WTC11 (cell line): ENCODE measurements around the gene CNFN. TPM values are rescaled to one million over a fixed set of nuclear protein-coding genes. Genes with fewer than 3 reads are reported as not detected.

Experiments
- ATAC-seq: fragments of 200-7000 bp; cut with Tn5 transposase; 2 replicates; pipeline ENCODE4 v1.10.0; 2021; ENCODE audit warnings: mild to moderate bottlenecking, moderate library complexity
- CTCF ChIA-PET: fragments of 300-600 bp; sonication (Branson Sonifier 250); formaldehyde crosslinking; loops from one replicate; lab custom pipeline; 2021; ENCODE audit warnings: antibody characterized with exemption; lab: Charles Lee
- POLR2A ChIA-PET: fragments of 350-600 bp; sonication (Branson Sonifier 250); formaldehyde crosslinking; loops from one replicate; lab custom pipeline; 2021; ENCODE audit warnings: antibody characterized with exemption; lab: Charles Lee
- DNase-seq: peaks from one replicate; pipeline ENCODE4 v3.0.0; 2021; ENCODE audit warnings: low spot score
- H3K27ac Mint-ChIP-seq: 2 replicates; pipeline ENCODE4 v1.8.0; 2021; ENCODE audit warnings: mixed read lengths
- H3K27me3 Mint-ChIP-seq: 2 replicates; pipeline ENCODE4 v1.8.0; 2021; ENCODE audit warnings: low read depth, mild to moderate bottlenecking, moderate library complexity, mixed read lengths
- H3K36me3 Mint-ChIP-seq: 2 replicates; pipeline ENCODE4 v1.8.0; 2021; ENCODE audit warnings: mixed read lengths
- H3K4me1 Mint-ChIP-seq: 2 replicates; pipeline ENCODE4 v1.8.0; 2022; ENCODE audit warnings: mixed read lengths
- H3K4me3 Mint-ChIP-seq: 2 replicates; pipeline ENCODE4 v1.8.0; 2021; ENCODE audit warnings: mild to moderate bottlenecking, moderate library complexity, mixed read lengths
- H3K9me3 Mint-ChIP-seq: 2 replicates; pipeline ENCODE4 v1.8.0; 2021; ENCODE audit warnings: mixed read lengths
- ATF2 ChIP-seq: sonication (generic); formaldehyde crosslinking; IDR thresholded peaks from 2 replicates; pipeline ENCODE4 v1.8.1; 2022; ENCODE audit warnings: low read depth, missing genetic modification reagents, borderline replicate concordance
- MXD4 ChIP-seq: fragments of 250-450 bp; sonication (Bioruptor Pico); IDR thresholded peaks from 2 replicates; pipeline ENCODE4 v1.8.0; 2021; ENCODE audit warnings: mild to moderate bottlenecking, moderate library complexity, borderline replicate concordance
- NFE2L1 ChIP-seq: sonication (generic); formaldehyde crosslinking; IDR thresholded peaks from 2 replicates; pipeline ENCODE4 v1.8.1; 2023; ENCODE audit warnings: missing genetic modification reagents
- NFYB ChIP-seq: sonication (generic); formaldehyde crosslinking; conservative IDR thresholded peaks from 2 replicates; pipeline ENCODE4 v1.8.0; 2022; ENCODE audit warnings: low read depth, missing genetic modification reagents
- NR3C1 ChIP-seq: sonication (generic); formaldehyde crosslinking; conservative IDR thresholded peaks from 2 replicates; pipeline ENCODE4 v1.8.1; 2023; ENCODE audit warnings: low read depth, mild to moderate bottlenecking, missing genetic modification reagents
- SMAD4 ChIP-seq: sonication (generic); formaldehyde crosslinking; IDR thresholded peaks from 2 replicates; pipeline ENCODE4 v1.8.0; 2022; ENCODE audit warnings: mild to moderate bottlenecking, missing genetic modification reagents
- ZNF138 ChIP-seq: sonication (generic); formaldehyde crosslinking; conservative IDR thresholded peaks from 2 replicates; pipeline ENCODE4 v1.8.1; 2022; ENCODE audit warnings: mild to moderate bottlenecking, moderate library complexity, missing genetic modification reagents
- ZNF263 ChIP-seq: sonication (generic); formaldehyde crosslinking; IDR thresholded peaks from 2 replicates; pipeline ENCODE4 v1.8.1; 2022; ENCODE audit warnings: low read depth, mild to moderate bottlenecking, moderate library complexity, missing genetic modification reagents
- ZNF281 ChIP-seq: sonication (generic); formaldehyde crosslinking; IDR thresholded peaks from 2 replicates; pipeline ENCODE4 v1.8.0; 2023; ENCODE audit warnings: mild to moderate bottlenecking, missing genetic modification reagents
- total RNA-seq: library from RNA; stranded (reverse); gene quantifications from 3 replicates; pipeline ENCODE4 v1.2.3, GENCODE V29; 2021
- TF ChIP-seq, protein P1 (sequence below): sonication (generic); formaldehyde crosslinking; IDR thresholded peaks from 2 replicates; pipeline ENCODE4 v1.8.0; 2023; ENCODE audit warnings: missing genetic modification reagents, mild to moderate bottlenecking, borderline replicate concordance
- TF ChIP-seq, protein P2 (sequence below): sonication (generic); formaldehyde crosslinking; IDR thresholded peaks from 2 replicates; pipeline ENCODE4 v1.8.1; 2022; ENCODE audit warnings: missing genetic modification reagents, borderline replicate concordance

The CNFN gene
- total RNA-seq, 1 experiment from 2014 or later = 9.6 TPM

GRCh38 chr19:42357290-42357689 lies 32.8 kb downstream of the CNFN start:
- POLR2A ChIA-PET = no interaction called here
- Mint-ChIP-seq H3K9me3 (no peaks in the 10 kb centered on the region), H3K4me3 (no peak overlapping the region), H3K27me3 (no peaks in the 10 kb centered on the region), H3K36me3 (peaks cover 20% of the 10 kb centered on the region; the same call in 1 of the 2 replicates), H3K27ac (no peak overlapping the region), H3K4me1 (peaks cover 8% of the 10 kb centered on the region)
- DNase-seq (no peak), ATAC-seq (no peak)
- CTCF ChIA-PET = interaction anchor here (1.2 to 2.3 kb wide), 2 partner anchors 14 to 63 kb away, joined by 3 to 6 read pairs; no protein-coding TSS in a partner anchor
- TF ChIP-seq MXD4 (no peak), ATF2 (CRISPR knock-in tag) (no peak), NFYB (CRISPR knock-in tag) (no peak)

GRCh38 chr19:42356686-42357085 lies 33.4 kb downstream of the CNFN start:
- peaks cover 7% of the 10 kb centered on the region; the same call in 1 of the 2 replicates for H3K4me1 Mint-ChIP-seq
- no peaks in the 10 kb centered on the region for H3K27me3 Mint-ChIP-seq
- H3K36me3 Mint-ChIP-seq = peaks cover 19% of the 10 kb centered on the region; the same call in 1 of the 2 replicates
- no peak overlapping the region for H3K4me3 Mint-ChIP-seq
- ATAC-seq (no peak), DNase-seq (no peak)
- ChIA-PET POLR2A (no interaction called here), CTCF (interaction anchor here (0.6 to 2.3 kb wide), 3 partner anchors 14 to 31 kb away, joined by 3 to 7 read pairs (median 6); no protein-coding TSS in a partner anchor)
- TF ChIP-seq, protein P1, sequence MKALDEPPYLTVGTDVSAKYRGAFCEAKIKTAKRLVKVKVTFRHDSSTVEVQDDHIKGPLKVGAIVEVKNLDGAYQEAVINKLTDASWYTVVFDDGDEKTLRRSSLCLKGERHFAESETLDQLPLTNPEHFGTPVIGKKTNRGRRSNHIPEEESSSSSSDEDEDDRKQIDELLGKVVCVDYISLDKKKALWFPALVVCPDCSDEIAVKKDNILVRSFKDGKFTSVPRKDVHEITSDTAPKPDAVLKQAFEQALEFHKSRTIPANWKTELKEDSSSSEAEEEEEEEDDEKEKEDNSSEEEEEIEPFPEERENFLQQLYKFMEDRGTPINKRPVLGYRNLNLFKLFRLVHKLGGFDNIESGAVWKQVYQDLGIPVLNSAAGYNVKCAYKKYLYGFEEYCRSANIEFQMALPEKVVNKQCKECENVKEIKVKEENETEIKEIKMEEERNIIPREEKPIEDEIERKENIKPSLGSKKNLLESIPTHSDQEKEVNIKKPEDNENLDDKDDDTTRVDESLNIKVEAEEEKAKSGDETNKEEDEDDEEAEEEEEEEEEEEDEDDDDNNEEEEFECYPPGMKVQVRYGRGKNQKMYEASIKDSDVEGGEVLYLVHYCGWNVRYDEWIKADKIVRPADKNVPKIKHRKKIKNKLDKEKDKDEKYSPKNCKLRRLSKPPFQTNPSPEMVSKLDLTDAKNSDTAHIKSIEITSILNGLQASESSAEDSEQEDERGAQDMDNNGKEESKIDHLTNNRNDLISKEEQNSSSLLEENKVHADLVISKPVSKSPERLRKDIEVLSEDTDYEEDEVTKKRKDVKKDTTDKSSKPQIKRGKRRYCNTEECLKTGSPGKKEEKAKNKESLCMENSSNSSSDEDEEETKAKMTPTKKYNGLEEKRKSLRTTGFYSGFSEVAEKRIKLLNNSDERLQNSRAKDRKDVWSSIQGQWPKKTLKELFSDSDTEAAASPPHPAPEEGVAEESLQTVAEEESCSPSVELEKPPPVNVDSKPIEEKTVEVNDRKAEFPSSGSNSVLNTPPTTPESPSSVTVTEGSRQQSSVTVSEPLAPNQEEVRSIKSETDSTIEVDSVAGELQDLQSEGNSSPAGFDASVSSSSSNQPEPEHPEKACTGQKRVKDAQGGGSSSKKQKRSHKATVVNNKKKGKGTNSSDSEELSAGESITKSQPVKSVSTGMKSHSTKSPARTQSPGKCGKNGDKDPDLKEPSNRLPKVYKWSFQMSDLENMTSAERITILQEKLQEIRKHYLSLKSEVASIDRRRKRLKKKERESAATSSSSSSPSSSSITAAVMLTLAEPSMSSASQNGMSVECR (CRISPR knock-in tag) = no peak
- TF ChIP-seq ZNF263 (CRISPR knock-in tag) = no peak
- no peak for TF ChIP-seq SMAD4 (CRISPR knock-in tag)
- no peak overlapping the region for H3K27ac Mint-ChIP-seq
- no peaks in the 10 kb centered on the region for H3K9me3 Mint-ChIP-seq

- no peaks in the 10 kb centered on the region for H3K9me3 Mint-ChIP-seq
- TF ChIP-seq, protein P2, sequence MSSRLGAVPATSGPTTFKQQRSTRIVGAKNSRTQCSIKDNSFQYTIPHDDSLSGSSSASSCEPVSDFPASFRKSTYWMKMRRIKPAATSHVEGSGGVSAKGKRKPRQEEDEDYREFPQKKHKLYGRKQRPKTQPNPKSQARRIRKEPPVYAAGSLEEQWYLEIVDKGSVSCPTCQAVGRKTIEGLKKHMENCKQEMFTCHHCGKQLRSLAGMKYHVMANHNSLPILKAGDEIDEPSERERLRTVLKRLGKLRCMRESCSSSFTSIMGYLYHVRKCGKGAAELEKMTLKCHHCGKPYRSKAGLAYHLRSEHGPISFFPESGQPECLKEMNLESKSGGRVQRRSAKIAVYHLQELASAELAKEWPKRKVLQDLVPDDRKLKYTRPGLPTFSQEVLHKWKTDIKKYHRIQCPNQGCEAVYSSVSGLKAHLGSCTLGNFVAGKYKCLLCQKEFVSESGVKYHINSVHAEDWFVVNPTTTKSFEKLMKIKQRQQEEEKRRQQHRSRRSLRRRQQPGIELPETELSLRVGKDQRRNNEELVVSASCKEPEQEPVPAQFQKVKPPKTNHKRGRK (CRISPR knock-in tag) = no peak
- TF ChIP-seq NR3C1 (CRISPR knock-in tag) = no peak
- TF ChIP-seq ZNF263 (CRISPR knock-in tag) = no peak
- TF ChIP-seq, all 79 proteins: peak for 0
- no peak overlapping the region for H3K4me3 Mint-ChIP-seq
- H3K27ac Mint-ChIP-seq = no peak overlapping the region
- CTCF ChIA-PET = interaction anchor here (1.1 to 2.3 kb wide), 3 partner anchors 12 to 32 kb away, joined by 3 to 18 read pairs (median 9); no protein-coding TSS in a partner anchor
- POLR2A ChIA-PET = no interaction called here
- DNase-seq = no peak
- H3K36me3 Mint-ChIP-seq = peaks cover 15% of the 10 kb centered on the region; the same call in 1 of the 2 replicates
- ATAC-seq = no peak
- peaks cover 5% of the 10 kb centered on the region; the same call in 1 of the 2 replicates for H3K4me1 Mint-ChIP-seq
- H3K27me3 Mint-ChIP-seq = no peaks in the 10 kb centered on the region
These were observed 34.2 kb downstream of the CNFN start for GRCh38 chr19:42355896-42356295.

GRCh38 chr19:42353341-42354015 lies 36.6 kb downstream of the CNFN start:
- no peak for DNase-seq
- no peak for ATAC-seq
- Mint-ChIP-seq H3K4me1 (no peaks in the 10 kb centered on the region), H3K9me3 (no peaks in the 10 kb centered on the region), H3K36me3 (peaks cover 14% of the 10 kb centered on the region; the same call in 1 of the 2 replicates), H3K27me3 (no peaks in the 10 kb centered on the region), H3K27ac (no peak overlapping the region), H3K4me3 (no peak overlapping the region)
- ChIA-PET POLR2A (interaction anchor here (0.6 kb wide), 1 partner anchor 33 kb away, joined by 3 read pairs; no protein-coding TSS in a partner anchor), CTCF (interaction anchor here (0.8 kb wide), 1 partner anchor 47 kb away, joined by 3 read pairs; no protein-coding TSS in a partner anchor)
- TF ChIP-seq NFE2L1 (CRISPR knock-in tag) (no peak), ZNF138 (CRISPR knock-in tag) (no peak), ZNF281 (CRISPR knock-in tag) (no peak)
